Mucosa of stomach (tissue), 1 donor: ENCODE measurements around the gene EYS.
"Not testable (repeated sequence)": the region's sequence is repeated elsewhere in the genome, so short reads cannot be mapped to it uniquely, and the experiment has no call there.

Experiments used
- H3K27me3 ChIP-seq: one replicate; pipeline ENCODE4 v1.7.0; 2013; ENCODE audit warnings: mild to moderate bottlenecking, low read length; ENCODE audit not compliant: control insufficient read depth, insufficient read depth
- H3K36me3 ChIP-seq: one replicate; pipeline ENCODE4 v1.7.0; 2013; ENCODE audit warnings: low read length; ENCODE audit not compliant: control insufficient read depth, insufficient read depth
- H3K4me1 ChIP-seq: one replicate; pipeline ENCODE4 v1.7.0; 2013; ENCODE audit warnings: mild to moderate bottlenecking, low read length; ENCODE audit not compliant: control insufficient read depth, insufficient read depth
- H3K4me3 ChIP-seq: one replicate; pipeline ENCODE4 v1.7.0; 2013; ENCODE audit warnings: low read length
- H3K9ac ChIP-seq: one replicate; pipeline ENCODE4 v1.7.0; 2013; ENCODE audit warnings: mild to moderate bottlenecking, low read length, moderate library complexity
- H3K9me3 ChIP-seq: one replicate; pipeline ENCODE4 v1.7.0; 2013; ENCODE audit warnings: mild to moderate bottlenecking, low read length, moderate library complexity; ENCODE audit not compliant: control insufficient read depth
- donor health status: Pancreatic carcinoma.

Gene EYS

DNA sequence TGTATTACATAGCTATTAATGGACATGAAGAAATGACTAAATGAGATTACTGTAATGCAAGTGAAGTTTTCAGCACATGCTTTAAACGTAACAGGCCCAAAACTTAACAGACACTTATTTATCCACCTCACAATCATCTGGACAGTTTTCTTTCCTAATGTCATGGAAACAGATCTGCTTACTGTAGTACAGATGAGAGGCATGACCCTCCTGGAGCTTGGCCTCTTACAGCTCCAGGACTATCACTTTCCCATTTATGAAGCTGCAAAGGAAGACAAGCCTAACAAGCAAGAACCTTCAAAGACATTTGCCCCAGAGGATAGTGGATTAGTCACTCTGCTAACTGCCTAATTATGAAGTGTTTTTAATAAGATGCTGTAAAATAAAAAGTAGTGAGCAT, 1652.2 kb downstream of the EYS start:
- Histone ChIP-seq H3K9ac (no peak overlapping the region), H3K27me3 (no peaks in the 10 kb centered on the region), H3K4me1 (no peaks in the 10 kb centered on the region), H3K4me3 (no peak overlapping the region), H3K36me3 (no peaks in the 10 kb centered on the region), H3K9me3 (no peaks in the 10 kb centered on the region)

DNA sequence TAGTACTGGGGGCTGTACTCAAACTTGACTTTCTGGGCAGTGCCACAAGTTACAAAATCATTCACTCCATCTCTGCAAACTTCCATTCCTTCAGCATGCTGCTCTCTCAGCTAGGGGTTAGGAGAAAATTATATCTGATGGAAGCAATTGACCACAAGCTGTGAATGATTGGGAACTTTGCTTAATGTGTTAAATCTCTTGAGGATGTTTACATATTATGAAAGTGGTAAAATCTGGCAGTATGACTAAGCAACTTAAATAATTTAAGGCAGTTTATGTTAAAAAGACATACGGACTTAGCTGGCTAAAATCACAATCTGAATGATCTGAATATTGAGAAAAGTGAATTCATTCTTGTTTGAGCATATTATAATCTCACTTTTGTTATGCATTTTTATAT, 1656.4 kb downstream of the EYS start:
- H3K9ac ChIP-seq, result no peak overlapping the region
- H3K36me3 ChIP-seq, result no peaks in the 10 kb centered on the region
- no peaks in the 10 kb centered on the region for H3K9me3 ChIP-seq
- H3K4me1 ChIP-seq, result no peaks in the 10 kb centered on the region
- H3K27me3 ChIP-seq, result no peaks in the 10 kb centered on the region
- H3K4me3 ChIP-seq, result no peak overlapping the region

DNA sequence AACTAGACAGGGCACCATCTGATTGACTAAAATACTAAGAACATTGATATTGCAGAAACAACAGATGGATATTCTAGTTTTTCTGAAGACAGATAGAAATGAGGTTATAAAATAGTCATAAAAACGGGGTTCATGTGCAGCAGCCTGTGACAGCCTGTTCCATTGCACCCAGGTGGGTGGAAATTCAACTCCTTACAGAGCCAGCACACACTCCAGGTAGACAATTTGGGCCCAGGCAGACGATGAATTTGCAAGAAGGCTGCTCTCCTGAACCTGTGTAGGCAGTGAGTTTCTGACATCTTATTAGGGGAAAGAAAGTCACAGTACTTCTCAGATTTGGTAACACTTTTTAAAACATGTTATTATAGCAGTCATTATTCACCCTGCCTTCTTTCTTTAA, 1657.3 kb downstream of the EYS start:
- H3K9me3 ChIP-seq, result no peaks in the 10 kb centered on the region
- H3K4me1 ChIP-seq, result no peaks in the 10 kb centered on the region
- no peak overlapping the region for H3K4me3 ChIP-seq
- H3K9ac ChIP-seq, result no peak overlapping the region
- H3K27me3 ChIP-seq, result no peaks in the 10 kb centered on the region
- no peaks in the 10 kb centered on the region for H3K36me3 ChIP-seq

GRCh38 chr6:64046746-64047208, 1660.2 kb downstream of the EYS start:
- H3K9ac ChIP-seq, result no peak overlapping the region
- no peaks in the 10 kb centered on the region for H3K27me3 ChIP-seq
- H3K4me1 ChIP-seq, result no peaks in the 10 kb centered on the region
- no peaks in the 10 kb centered on the region for H3K36me3 ChIP-seq
- H3K4me3 ChIP-seq, result no peak overlapping the region
- no peaks in the 10 kb centered on the region for H3K9me3 ChIP-seq

DNA sequence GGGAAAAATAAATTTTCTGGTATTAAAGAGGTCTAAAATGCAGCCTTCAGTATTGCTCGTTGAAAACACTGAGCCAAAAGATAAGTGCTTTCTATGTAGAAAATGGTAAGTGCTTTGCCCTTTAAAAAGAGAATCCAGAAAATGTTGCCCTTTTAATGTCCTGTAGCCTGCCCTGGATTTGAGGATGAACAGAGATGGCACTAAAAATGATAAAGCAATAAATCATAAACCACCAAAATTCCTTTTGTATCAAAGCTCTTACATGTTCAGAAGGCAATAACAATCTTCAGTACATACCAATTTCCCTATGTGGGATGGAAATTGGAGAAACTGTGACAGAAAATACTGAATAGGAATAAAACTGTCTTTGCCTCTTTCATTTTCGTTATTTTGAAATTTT, 1665.7 kb downstream of the EYS start:
- Histone ChIP-seq H3K4me1 (no peaks in the 10 kb centered on the region), H3K27me3 (no peaks in the 10 kb centered on the region), H3K4me3 (no peak overlapping the region), H3K9ac (no peak overlapping the region), H3K9me3 (no peaks in the 10 kb centered on the region), H3K36me3 (no peaks in the 10 kb centered on the region)

DNA sequence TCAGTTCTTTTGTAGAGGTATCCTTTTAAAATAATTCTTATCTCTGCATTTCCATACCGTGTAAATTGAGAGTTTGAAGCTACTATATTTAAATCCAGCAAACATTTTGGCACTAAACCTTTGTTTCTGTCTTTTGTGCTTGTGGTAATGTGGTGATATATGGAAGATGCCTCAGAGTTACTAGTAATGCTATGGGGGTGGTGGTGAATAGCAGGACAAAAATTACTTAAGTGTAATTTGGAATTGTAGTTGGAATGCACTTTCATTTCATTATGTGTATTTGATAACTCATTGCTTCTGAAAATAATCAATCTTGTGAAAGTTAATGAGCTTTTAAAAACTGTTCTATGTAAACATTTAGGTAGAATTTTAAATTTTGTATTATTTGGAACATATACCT, 1666.9 kb downstream of the EYS start:
- Histone ChIP-seq H3K4me3 (no peak overlapping the region), H3K27me3 (no peaks in the 10 kb centered on the region), H3K36me3 (no peaks in the 10 kb centered on the region), H3K9me3 (no peaks in the 10 kb centered on the region), H3K4me1 (no peaks in the 10 kb centered on the region), H3K9ac (no peak overlapping the region)

DNA sequence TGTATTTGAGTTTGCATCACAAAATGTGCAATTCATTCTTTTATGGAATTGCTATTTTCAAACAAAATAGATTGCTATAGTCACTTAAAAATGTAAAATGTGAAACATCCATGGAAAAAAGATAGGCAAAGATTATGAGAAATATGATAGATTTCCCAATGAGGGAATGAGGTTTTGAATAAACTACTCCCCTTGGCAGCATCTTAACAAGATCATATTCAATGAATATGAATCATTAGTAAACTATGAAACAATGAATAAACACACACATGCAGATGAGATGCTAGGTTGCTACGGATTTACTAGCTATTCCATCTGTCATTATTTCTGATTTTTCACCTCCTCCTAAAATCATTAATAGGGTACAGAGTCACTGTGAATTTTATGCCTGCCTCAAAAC, 1669.6 kb downstream of the EYS start:
- Histone ChIP-seq H3K9me3 (no peaks in the 10 kb centered on the region), H3K9ac (no peak overlapping the region), H3K27me3 (no peaks in the 10 kb centered on the region), H3K4me1 (peaks cover 7% of the 10 kb centered on the region), H3K36me3 (no peaks in the 10 kb centered on the region), H3K4me3 (no peak overlapping the region)

- no peaks in the 10 kb centered on the region for H3K36me3 ChIP-seq
- no peak overlapping the region for H3K9ac ChIP-seq
- H3K4me1 ChIP-seq, result peaks cover 7% of the 10 kb centered on the region
- H3K9me3 ChIP-seq, result no peaks in the 10 kb centered on the region
- H3K27me3 ChIP-seq, result no peaks in the 10 kb centered on the region
- H3K4me3 ChIP-seq, result no peak overlapping the region
These were observed 1671.9 kb downstream of the EYS start for GRCh38 chr6:64034910-64035655.

DNA sequence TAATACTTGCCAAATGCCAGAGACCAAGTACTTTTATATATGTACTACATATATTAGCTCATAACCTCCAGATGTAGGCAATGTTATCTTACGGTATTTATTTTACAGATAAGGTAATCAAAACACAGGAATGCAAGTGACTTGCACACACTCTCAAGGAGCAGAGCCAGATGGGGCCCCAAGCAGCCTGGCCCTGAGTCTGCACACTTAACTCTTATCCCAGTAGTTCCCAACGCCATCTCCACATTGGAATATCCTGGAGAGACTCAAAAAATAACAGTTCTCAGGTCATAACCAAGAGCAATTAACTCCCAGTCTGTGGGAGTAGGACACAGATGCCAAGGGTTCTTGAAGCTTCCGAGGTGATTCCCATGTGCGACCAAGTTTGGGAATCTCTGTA, 1672.7 kb downstream of the EYS start:
- Histone ChIP-seq H3K4me3 (no peak overlapping the region), H3K36me3 (no peaks in the 10 kb centered on the region), H3K27me3 (no peaks in the 10 kb centered on the region), H3K4me1 (peaks cover 7% of the 10 kb centered on the region), H3K9ac (no peak overlapping the region), H3K9me3 (no peaks in the 10 kb centered on the region)

DNA sequence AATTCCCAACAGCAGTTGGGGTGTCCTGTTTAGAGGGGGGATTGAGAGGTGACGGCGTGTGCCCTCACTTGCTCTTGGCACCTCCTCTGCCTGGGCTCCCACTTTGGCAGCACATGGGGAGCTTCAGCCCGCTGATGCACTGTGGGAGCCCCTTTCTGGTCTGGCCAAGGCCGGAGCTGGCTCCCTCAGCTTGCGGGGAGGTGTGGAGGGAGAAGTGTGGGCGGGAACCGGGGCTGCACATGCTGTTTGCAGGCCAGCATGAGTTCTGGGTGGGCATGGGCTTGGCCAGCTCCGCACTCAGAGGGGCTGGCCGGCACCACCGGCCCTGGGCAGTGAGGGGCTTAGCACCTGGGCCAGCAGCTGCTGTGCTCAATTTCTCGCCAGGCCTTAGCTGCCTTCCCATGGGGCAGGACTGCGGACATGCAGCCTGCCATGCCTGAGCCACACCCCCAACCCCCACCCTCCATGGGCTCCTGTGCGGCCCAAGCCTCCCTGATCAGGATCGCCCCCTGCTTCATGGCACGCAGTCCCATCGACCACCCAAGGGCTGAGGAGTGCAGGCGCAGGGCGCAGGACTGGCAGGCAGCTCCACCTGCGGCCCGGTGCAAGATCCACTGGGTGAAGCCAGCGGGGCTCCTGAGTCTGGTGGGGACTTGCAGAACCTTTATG, 1675.9 kb downstream of the EYS start:
- not testable (repeated sequence) for H3K4me3 ChIP-seq, H3K4me1 ChIP-seq, H3K9me3 ChIP-seq, H3K9ac ChIP-seq, H3K27me3 ChIP-seq, H3K36me3 ChIP-seq

- Histone ChIP-seq H3K36me3 (no peaks in the 10 kb centered on the region), H3K4me3 (no peak overlapping the region), H3K9ac (no peak overlapping the region), H3K4me1 (no peaks in the 10 kb centered on the region), H3K9me3 (no peaks in the 10 kb centered on the region), H3K27me3 (no peaks in the 10 kb centered on the region)
These were observed 1683.3 kb downstream of the EYS start for GRCh38 chr6:64023693-64024092.

- Histone ChIP-seq H3K4me1 (no peaks in the 10 kb centered on the region), H3K4me3 (no peak overlapping the region), H3K9me3 (no peaks in the 10 kb centered on the region), H3K9ac (no peak overlapping the region), H3K27me3 (no peaks in the 10 kb centered on the region), H3K36me3 (no peaks in the 10 kb centered on the region)
These were observed 1692.4 kb downstream of the EYS start for GRCh38 chr6:64014595-64014994.
